ENCODE data around the gene TEK.

GRCh38 chr9:27205198-27205597 is 96.2 kb downstream of the TEK start:
- TF ChIP-seq CTCF (IDR thresholded peaks at IDR 0.05; ENCODE audit: low read depth, low read length, poor library complexity, severe bottlenecking): no peak
- no peak for TF ChIP-seq EZH2phosphoT487 (IDR thresholded peaks at IDR 0.05; ENCODE audit: borderline replicate concordance, low read length)

All from DOHH2 (cell line).